ENCODE data around the gene NEURL1.

DNA sequence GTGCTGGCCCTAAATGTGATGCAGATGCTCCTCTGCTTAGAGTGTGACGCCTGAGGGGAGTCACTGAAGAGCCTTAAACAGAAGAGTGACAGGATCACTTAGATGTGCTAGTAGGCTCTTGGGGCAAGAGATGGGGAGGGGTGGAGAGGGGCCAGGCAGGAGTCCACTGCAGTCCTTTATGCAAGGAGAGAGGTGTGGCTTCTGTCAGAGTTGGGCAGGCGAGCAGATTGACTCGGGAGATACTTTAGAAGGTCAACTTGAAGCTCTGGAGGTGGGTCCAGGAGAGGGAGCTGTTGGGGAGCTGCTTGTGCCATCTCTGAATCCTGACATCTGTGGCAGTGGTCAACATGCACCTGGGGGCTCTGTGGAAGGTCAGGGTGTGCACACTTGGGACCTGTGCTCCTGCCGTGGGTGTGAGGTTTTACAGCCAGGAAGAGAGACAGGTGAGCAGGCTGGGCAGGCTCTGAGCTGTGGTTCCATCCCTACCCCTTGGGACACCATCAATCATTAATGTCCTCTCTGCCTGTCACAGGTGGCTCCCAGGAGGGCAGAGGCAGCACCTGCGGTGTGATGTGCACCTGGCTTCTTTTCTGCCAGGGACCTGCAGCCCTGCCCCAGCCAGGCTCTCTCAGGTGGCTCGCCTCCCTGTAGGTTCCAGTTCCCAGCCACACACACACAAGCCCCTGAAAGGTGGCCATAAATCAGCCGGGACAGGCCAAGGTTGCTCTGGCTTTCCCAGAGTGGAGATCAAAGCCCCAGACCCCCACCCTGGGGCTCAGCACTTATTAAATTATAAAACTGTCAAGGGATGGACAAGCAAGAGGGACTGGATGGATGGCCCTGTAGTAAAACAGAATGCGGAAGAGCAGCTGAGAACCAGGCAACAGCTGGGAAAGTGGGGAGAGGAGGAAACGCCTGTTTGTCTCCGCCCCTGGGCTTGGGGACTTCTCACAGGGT lies 14.0 kb downstream of the NEURL1 start:
- no peak for TF ChIP-seq POLR2A (IDR thresholded peaks at IDR 0.05)
- TF ChIP-seq EP300 (IDR thresholded peaks at IDR 0.05) = no peak

Measured in tibial nerve (tissue), 3 donors.